ENCODE data around the gene ZMIZ2.

ZMIZ2 gene

DNA sequence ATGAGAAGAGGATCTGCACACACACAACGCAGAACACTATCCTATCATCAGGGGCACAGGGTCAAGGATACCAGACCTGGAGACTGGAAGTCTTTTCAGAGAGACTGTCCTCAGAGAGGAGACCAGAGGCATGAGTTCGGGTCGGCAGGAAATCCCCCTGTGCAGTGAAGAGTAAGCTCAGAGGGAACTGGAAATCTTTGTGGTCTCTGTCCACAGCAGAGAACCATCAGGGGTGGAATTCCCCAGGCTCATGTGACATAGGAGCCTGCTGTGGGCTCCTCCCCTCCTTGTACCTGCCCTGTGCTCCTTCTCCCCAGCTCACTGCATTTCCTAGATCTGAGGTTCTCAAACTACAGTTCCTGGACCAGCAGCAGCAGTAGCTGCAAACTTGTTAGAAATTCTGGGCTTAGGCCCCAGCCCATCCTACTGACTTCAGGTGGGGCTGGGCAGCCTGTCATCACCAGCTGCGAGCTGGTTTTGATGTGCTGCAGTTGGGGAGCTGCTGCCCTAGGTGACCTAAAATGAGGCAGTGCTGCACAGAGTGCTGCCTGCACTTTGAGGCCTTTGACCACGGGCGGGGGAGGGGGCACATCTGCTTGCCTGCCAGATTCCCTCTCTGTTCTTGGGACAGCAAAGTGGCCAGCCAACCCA is 2.4 kb downstream of the ZMIZ2 start:
- H3K27me3 ChIP-seq (ENCODE audit: control insufficient read depth, insufficient read depth, low read length): no peaks in the 10 kb centered on the region
- H3K36me3 ChIP-seq (ENCODE audit: control insufficient read depth, insufficient read depth, low read length): no peaks in the 10 kb centered on the region
- no peak overlapping the region for H3K4me3 ChIP-seq (ENCODE audit: low read depth, low read length)
- no peak overlapping the region for H3K9ac ChIP-seq
- H3K79me2 ChIP-seq: peaks cover 43% of the 10 kb centered on the region
- H3K9me3 ChIP-seq (ENCODE audit: control insufficient read depth, low read length): no peaks in the 10 kb centered on the region
- no peak for TF ChIP-seq CTCF (IDR thresholded peaks at IDR 0.05)
- H3K4me1 ChIP-seq: peaks cover 15% of the 10 kb centered on the region
- H3K27ac ChIP-seq: no peak overlapping the region
- no peak overlapping the region for H3K4me2 ChIP-seq (ENCODE audit: low read length)
- H2AFZ ChIP-seq: no peak overlapping the region

DNA sequence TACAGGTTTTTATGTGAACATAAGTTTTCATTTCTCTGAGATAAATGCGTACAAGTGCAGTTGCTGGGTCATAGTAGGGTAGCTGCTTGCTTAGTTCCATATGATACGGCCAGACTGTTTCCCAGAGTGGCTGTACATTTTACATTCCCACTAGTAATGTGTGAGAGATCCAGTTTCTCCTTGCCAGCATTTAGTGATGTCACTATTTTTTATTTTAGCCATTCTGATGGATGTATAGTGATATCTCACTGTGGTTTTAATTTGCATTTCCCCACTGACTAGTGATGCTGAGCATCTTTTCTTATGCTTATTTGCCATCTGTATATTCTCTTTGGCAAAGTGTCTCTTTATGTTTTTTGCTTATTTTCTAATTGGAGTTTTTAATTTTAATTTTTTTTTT is 4.2 kb downstream of the ZMIZ2 start:
- Histone ChIP-seq H3K9ac (no peak overlapping the region), H3K36me3 (ENCODE audit: control insufficient read depth, insufficient read depth, low read length) (no peaks in the 10 kb centered on the region)
- no peak for TF ChIP-seq CTCF (IDR thresholded peaks at IDR 0.05)

GRCh38 chr7:44754802-44755697 is 6.4 kb downstream of the ZMIZ2 start:
- H3K36me3 ChIP-seq (ENCODE audit: control insufficient read depth, insufficient read depth, low read length): no peaks in the 10 kb centered on the region
- no peak overlapping the region for H3K4me3 ChIP-seq (ENCODE audit: low read depth, low read length)
- H3K4me2 ChIP-seq (ENCODE audit: low read length): no peak overlapping the region
- H3K4me1 ChIP-seq: peaks cover 12% of the 10 kb centered on the region
- H3K27ac ChIP-seq: no peak overlapping the region
- no peaks in the 10 kb centered on the region for H3K9me3 ChIP-seq (ENCODE audit: control insufficient read depth, low read length)
- no peaks in the 10 kb centered on the region for H3K27me3 ChIP-seq (ENCODE audit: control insufficient read depth, insufficient read depth, low read length)
- peaks cover 56% of the 10 kb centered on the region for H3K79me2 ChIP-seq
- no peak overlapping the region for H3K9ac ChIP-seq
- TF ChIP-seq CTCF (IDR thresholded peaks at IDR 0.05): no peak
- H2AFZ ChIP-seq: no peak overlapping the region

More for the DNA sequence above, 4.2 kb downstream of the ZMIZ2 start:
- Histone ChIP-seq H3K4me2 (ENCODE audit: low read length) (no peak overlapping the region), H3K27me3 (ENCODE audit: control insufficient read depth, insufficient read depth, low read length) (no peaks in the 10 kb centered on the region), H3K9me3 (ENCODE audit: control insufficient read depth, low read length) (no peaks in the 10 kb centered on the region), H3K27ac (no peak overlapping the region), H3K79me2 (peaks cover 55% of the 10 kb centered on the region), H3K4me3 (ENCODE audit: low read depth, low read length) (no peak overlapping the region), H3K4me1 (peaks cover 15% of the 10 kb centered on the region), H2AFZ (no peak overlapping the region)

DNA sequence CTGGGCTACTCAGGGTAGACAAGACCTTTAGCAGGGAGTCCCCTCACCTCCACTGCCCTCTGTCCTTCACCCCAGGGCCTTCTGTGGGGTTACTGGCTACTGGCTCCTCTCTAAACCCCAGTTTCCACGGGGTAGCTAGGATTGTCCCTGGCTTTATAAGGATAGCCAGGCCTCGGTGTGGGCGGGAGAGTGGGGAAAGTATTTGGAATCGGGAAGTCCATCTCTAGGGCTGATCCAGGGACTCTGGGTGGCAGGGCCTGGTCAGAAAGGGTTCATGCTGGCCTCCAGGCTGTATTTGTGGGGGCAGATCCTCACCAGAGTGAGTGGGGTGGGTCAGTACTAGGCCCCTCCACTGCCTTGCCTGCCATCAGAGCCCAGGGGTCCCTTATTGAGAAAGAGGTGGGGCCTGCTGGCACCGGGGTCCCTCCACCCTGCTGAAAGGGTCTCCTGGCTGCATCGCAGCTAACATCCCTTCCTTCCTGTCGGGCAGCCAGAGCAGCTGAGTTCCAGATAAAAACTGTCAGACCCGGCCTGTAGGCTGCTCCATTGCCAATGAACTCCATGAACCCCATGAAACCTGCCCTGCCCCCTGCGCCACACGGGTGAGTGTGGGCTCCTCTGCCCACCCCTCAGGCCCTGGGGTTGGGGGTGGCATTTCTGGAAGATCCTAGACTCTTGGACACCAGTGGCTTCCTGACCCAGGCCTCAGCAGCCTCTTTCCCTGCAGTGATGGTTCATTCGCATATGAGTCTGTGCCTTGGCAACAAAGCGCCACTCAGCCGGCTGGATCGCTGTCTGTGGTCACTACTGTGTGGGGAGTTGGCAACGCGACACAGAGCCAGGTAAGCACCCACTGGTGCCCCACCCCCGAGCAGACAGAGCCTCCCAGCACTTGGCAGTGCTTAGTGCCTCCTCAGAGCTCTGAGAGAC is 7.3 kb downstream of the ZMIZ2 start:
- H3K4me1 ChIP-seq: peaks cover 4% of the 10 kb centered on the region
- TF ChIP-seq CTCF (IDR thresholded peaks at IDR 0.05): no peak
- peaks cover 56% of the 10 kb centered on the region for H3K79me2 ChIP-seq
- no peaks in the 10 kb centered on the region for H3K36me3 ChIP-seq (ENCODE audit: control insufficient read depth, insufficient read depth, low read length)
- H3K27ac ChIP-seq: no peak overlapping the region
- no peaks in the 10 kb centered on the region for H3K27me3 ChIP-seq (ENCODE audit: control insufficient read depth, insufficient read depth, low read length)
- no peak overlapping the region for H3K9ac ChIP-seq
- H3K4me3 ChIP-seq (ENCODE audit: low read depth, low read length): no peak overlapping the region
- H3K4me2 ChIP-seq (ENCODE audit: low read length): no peak overlapping the region
- H2AFZ ChIP-seq: no peak overlapping the region
- H3K9me3 ChIP-seq (ENCODE audit: control insufficient read depth, low read length): no peaks in the 10 kb centered on the region
